ENCODE measurements around the gene C16orf46.

- TF ChIP-seq CTCF (IDR thresholded peaks at IDR 0.05): no peak
- TF ChIP-seq POLR2AphosphoS5 (IDR thresholded peaks at IDR 0.05): no peak
Observed at GRCh38 chr16:81060576-81061306, 16.3 kb downstream of the C16orf46 start.
